M059J (cell line): Measurements from ENCODE around the gene DCN. TPM values are rescaled to one million over a fixed set of nuclear protein-coding genes. Genes with fewer than 3 reads are reported as not detected.
A peak's percentile ranks its signal among the peaks of the same experiment; 100 is the strongest.

Source experiments
- DNase-seq: peaks from one replicate; pipeline ENCODE4 v3.0.0-alpha.2; 2012; ENCODE audit warnings: low read depth
- total RNA-seq: library from RNA; depleted of rRNA; stranded (reverse); fragments of >200 nt; shearing (Covaris generic); gene quantifications from 2 replicates; pipeline ENCODE4 v1.2.3, GENCODE V29; 2014; rRNA removed

DCN gene
- total RNA-seq: 16.3 and 16.5 TPM in 2 replicates

DNA sequence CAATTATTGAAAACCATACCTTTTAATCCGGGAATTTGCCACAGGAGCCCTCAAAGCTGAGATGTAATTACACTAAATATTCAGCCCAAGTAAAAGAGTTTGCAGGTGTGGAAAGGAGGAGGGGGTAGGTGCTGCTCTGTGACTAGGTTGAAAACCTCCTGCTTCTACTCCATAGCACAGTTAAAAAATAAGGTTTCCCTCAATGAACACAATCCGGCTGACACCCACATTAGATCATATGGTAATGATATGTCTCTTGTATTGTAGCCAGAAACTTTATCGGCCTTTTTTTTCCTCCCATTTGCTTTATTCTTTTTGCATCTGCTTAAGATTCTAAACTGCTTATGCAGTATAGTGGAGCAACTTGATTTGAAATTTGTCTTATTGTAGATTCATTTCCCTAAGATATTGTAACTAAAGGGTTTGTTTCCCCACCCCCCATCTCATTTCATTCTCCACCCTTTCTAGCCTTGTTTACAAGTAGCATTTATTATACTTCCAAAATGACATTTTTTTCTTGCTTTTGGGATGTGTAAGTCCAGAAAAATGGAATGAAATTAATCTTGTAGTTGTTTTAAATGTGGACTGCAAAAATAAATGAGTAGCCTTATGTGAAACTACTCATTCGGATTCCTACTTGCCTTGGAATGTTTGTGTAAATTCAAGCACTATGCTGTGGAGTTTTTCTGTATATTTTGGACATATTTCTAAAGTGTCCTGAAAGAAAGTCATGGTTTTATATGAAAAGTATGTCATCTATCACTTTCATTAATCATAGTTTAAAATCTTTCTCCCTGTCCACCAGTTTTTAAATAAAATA lies at the start of gene DCN:
TSS of gene DCN (minus strand) at position 182 of the 820 bp plus-strand sequence. CDS start 4,265 bp downstream, outside the sequence.
- no peak for DNase-seq

- DNase-seq: no peak
These were observed 48.2 kb upstream of the DCN start for GRCh38 chr12:91230841-91231240.

- no peak for DNase-seq
These were observed 44.3 kb upstream of the DCN start for GRCh38 chr12:91226951-91227350.

DNA sequence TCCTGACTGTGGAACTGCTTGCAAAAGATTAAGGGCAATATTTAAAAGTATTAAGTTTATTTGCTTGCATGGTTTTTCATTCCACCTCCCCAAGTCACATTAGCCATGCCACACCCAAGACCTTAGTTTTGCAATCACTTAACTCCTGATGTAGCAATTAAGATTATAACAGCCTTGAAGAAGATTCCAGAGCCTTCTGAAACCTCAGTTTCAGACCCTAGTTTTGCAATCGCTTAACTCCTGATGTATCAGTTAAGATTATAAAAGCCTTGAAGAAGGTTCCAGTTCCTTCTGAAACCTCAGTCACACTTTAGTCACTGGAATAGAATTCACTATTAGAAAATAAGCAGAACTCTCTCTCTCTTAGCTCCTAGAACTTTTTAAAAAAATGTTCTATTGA lies 42.7 kb upstream of the DCN start:
- DNase-seq: no peak

- DNase-seq: no peak
These were observed 41.8 kb upstream of the DCN start for GRCh38 chr12:91224401-91224800.

DNA sequence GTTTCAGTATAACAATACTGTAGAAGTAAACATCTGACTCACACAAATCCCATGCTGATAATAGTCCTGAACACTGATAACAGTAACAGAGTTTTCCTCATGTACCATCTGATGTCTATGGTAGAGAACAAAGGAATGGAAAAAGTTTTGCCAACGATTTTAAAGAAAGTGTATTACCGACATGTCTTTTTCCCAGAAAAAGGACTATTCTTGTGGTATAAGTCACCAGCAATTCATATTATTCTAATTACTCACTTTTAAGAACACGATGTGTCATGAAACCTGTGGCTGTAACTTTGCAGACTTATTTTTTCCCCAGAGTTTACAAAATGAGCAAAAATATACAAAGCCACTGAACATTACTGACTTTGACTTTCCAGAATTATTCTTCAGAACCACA lies 40.1 kb upstream of the DCN start:
- DNase-seq: peak; percentile 75

DNA sequence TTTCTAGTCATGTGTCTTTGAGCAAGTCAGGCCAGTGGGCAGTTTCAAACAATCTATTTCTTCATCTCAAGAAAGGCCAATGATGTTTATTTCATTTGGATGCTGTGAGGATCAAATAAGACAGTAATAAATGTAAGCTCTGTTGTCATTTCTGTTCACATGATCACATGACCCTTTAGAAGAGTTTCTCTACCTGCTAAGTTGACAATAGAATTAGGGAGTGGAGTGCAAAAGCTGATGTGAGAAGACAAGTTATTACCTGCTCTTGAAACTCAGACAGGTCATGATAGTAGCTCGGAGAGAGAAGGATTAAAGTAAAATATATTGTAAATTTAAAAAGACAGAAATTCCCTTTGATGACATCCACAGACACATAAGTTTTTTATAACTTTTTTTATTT lies 37.3 kb upstream of the DCN start:
- no peak for DNase-seq

- DNase-seq: peak; percentile 74
These were observed 36.9 kb upstream of the DCN start for GRCh38 chr12:91219511-91219910.

DNA sequence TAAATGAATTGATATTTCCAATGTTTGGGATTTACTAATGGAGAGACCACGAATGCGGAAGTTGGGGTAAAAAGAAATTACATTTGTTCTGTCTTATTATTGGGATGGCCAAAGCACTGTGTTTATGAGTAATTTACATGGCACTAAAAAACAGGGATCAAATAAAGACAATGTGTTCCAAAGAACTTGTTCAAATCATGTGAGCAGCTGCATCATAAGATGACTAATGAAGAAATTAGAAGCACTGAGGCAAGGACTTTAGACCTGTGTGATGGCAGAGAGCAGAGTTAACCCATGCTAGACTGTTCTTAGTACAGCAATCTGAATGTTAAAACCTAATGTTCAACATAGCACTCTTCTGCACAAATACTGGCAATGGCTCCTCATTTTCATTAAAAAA lies 34.3 kb upstream of the DCN start:
- no peak for DNase-seq

- DNase-seq: peak; percentile 46
These were observed 33.4 kb upstream of the DCN start for GRCh38 chr12:91215940-91216454.

GRCh38 chr12:91211866-91212265 lies 29.2 kb upstream of the DCN start:
- no peak for DNase-seq

- no peak for DNase-seq
These were observed 28.0 kb upstream of the DCN start for GRCh38 chr12:91210618-91211017.

DNA sequence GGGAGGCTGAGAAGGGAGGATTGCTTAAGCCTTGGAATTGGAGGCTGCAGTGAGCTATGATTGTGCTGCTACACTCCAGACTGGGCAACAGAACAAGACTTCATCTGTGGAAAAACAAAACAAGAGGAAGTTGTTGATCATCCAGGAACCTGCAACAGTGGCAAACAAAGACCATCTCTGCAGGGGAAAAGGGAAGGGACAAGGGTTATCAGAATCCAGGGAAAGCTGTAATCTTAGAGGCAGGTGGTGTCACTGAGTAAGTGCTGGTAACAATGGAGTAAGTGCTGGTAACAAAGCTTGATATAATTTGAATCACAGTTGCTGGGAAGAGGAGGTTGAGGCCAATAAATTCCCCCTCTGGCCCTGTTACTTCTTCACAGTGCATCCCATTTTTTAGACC lies 27.5 kb upstream of the DCN start:
- DNase-seq: no peak

DNA sequence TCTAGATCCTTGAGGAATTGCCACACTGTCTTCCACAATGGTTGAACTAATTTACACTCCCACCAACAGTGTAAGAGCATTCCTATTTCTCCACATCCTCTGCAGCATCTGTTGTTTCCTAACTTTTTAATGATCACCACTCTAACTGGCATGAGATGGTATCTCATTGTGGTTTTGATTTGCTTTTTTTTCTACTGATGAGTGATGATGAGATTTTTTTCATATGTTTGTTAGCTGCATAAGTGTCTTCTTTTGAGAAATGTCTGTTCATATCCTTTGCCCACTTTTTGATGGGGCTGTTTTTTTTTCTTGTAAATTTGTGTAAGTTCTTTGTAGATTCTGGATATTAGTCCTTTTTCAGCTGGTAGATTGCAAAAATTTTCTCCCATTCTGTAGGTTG lies 24.7 kb upstream of the DCN start:
- peak; percentile 33 for DNase-seq

GRCh38 chr12:91205811-91206210 lies 23.2 kb upstream of the DCN start:
- peak; percentile 50 for DNase-seq

- no peak for DNase-seq
These were observed 21.8 kb upstream of the DCN start for GRCh38 chr12:91204421-91204820.

GRCh38 chr12:91203610-91204009 lies 21.0 kb upstream of the DCN start:
- no peak for DNase-seq

- DNase-seq: no peak
These were observed 19.8 kb upstream of the DCN start for GRCh38 chr12:91202390-91202789.

- DNase-seq: no peak
These were observed 13.8 kb upstream of the DCN start for GRCh38 chr12:91196436-91196835.

- DNase-seq: peak; percentile 33
These were observed 11.9 kb upstream of the DCN start for GRCh38 chr12:91194500-91194899.

- DNase-seq: no peak
These were observed 9.0 kb upstream of the DCN start for GRCh38 chr12:91191513-91192111.

DNA sequence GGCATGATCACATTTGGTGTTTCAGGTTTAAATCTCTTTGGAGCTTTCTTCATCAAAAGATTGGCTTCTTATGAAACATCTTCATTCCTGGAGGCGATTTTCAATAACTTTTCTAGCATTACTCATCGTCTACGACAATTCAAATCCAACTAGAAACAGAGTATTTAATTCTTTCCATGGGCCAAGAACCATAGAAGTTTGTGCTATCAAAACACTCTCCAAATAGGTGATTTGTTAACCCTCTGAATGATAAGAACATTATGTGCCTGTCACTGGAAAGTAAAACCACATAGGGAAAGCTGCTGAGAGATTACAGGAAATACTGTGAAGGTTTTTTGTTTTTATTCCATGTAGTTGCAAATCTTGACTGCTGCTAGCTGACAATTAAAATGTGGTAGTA lies 6.9 kb upstream of the DCN start:
- DNase-seq: peak; percentile 65

- DNase-seq: no peak
These were observed 6.2 kb upstream of the DCN start for GRCh38 chr12:91188778-91189177.
